ENCODE measurements around the gene PARD3. TPM values are rescaled to one million over a fixed set of nuclear protein-coding genes. Genes with fewer than 3 reads are reported as not detected.
"Not testable (repeated sequence)": the region's sequence is repeated elsewhere in the genome, so short reads cannot be mapped to it uniquely, and the experiment has no call there.

PARD3 gene
- total RNA-seq, 1 donor from 2014 or later = 72.5 TPM

DNA sequence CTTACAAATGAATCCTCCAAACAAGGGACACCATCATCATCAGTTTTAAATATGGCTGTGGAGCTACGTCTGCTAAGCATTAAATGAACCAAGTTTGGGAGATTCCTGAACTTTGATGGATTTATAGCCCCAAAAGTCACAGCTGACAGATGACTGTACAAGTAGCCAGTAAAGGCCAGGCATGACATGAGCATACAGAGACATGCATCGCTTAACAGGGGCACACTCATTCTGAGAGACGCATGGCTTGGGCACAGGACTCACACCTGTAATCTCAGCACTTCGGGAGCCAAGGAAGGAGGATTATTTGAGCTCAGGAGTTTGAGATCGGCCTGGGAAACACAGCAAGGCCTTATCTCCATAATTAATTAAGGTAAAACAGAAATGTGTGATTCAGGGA, 166.2 kb downstream of the PARD3 start:
- no peak for DNase-seq

GRCh38 chr10:34647875-34648865, 166.9 kb downstream of the PARD3 start:
- peak; percentile 61 for DNase-seq

- no peak for DNase-seq
Observed at GRCh38 chr10:34647160-34647559, 167.9 kb downstream of the PARD3 start.

- no peak for DNase-seq
Observed at GRCh38 chr10:34646331-34646730, 168.8 kb downstream of the PARD3 start.

DNA sequence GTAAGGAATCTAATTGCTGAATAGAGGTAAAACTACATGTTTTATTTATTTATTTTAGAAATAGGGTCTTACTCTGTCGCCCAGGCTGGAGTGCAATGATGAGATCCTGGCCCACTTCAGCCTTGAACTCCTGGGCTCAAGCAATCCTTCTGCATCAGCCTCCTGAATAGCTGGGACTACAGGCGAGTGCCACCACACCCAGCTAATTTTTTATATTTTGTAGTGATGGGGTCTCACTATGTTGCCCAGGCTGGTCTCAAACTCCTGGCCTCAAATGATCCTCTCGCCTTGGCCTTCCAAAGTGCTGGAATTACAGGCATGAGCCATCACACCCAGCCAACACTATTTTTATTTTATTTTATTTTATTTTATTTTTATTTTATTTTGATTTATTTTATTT, 170.3 kb downstream of the PARD3 start:
- DNase-seq = not testable (repeated sequence)

GRCh38 chr10:34644224-34644623, 170.9 kb downstream of the PARD3 start:
- DNase-seq = no peak

DNA sequence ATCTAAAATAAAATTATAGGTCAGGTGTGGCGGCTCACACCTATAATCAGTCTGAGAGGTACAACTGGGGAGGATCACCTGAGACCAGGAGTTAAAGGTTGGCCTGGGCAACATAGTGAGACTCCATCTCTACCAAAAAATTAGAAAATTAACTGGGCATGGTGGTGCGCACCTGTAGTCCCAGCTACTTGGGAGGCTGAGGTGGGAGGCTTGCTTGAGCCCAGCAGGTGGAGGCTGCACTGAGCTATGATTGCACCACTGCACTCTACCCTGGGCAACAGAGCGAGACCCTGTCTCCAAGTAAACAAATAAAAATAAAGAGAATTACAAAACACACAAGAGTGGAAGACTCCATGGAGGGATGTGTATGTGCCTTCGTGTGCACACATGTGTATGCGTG, 171.5 kb downstream of the PARD3 start:
- DNase-seq = no peak

GRCh38 chr10:34641913-34642558, 173.1 kb downstream of the PARD3 start:
- no peak for DNase-seq

- DNase-seq = no peak
Observed at GRCh38 chr10:34641147-34641912, 173.8 kb downstream of the PARD3 start.

DNA sequence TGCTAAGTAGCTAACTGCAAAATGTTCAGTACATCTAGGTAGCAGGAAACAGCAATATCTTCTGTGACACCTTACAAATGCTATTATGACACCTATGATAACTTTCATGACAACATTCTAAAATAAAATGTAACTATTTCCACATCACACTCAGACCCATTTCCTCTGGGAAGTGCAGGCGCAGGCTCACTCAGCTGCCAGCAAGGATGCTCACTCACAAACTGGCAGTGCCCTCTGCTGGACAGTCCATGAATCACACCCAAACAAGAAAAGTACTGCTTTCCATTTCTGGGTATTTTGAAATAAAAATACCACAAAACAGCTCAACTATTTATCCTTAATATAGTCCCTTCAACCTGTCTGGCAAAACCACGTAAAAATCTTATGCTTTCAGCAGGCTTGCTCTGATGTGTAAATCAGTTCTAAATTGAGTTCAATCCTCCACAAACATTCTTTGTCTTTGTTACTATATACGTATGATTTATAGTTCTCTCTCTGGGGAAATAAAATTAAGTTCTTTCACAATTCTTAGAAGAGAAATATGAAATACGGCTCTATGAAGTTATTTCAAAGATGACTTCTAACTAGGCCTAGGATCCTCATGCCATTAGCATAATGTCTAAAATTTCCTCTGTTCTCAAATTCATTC, 176.6 kb downstream of the PARD3 start:
- DNase-seq = peak; percentile 85

DNA sequence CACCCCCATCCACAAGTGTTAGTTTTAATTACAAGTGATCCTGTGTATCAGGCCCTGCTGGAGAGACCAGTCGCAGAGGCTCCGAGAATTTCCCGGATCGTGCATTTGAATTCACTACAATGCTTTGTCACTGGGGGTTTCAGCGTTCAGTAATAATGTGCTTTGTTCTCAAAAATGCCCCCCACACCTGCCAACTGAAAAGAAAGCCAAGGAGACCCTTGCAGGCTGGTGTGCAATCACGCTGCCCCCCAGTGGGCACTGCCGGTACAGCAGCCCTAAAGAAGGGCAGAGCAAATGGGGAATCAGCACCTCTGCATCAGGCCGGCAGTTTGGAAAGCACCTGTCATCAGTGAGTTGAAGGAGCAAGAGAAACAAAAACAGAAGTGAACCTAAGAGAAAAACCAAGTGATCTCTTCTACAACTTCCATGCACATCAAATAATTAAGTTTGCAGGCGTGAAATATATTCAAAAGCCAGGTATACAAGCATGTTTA, 177.6 kb downstream of the PARD3 start:
- no peak for DNase-seq

DNA sequence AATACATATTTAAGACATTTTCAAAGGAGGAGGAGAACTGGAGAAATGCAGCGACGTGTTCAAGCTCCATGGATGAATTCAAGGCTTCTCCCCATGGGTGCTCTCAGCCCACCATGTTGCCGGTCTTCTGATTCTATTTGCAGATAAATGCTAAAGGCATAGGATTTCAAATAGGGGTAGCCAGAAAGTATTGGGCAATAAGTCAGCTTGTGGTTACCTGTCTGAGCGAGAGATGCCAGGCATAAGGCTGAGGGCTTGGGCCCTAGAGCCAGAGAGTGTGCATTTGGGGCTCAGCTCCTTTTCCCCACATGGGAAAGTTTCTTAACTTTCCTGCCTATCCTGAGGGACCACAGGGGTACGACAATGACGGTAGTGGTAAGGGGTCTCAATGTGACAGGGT, 180.0 kb downstream of the PARD3 start:
- DNase-seq = no peak

DNA sequence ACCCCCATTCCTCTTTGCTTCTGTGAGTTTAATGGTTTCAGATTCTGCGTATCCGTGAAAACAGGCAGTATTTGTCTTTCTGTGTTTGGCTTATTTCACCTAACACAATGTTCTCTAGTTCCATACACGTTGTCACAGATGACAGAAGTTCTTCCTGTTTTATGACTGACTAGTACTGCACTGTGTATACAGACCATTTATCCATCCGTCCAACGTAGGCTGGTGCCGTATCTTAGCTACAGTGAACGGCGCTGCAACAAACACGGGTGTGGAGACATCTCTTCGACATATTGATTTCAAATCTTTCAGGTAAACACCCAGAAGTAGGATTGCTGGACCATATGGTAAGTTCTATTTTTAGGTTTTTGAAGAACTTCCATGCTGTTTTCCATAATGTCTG, 181.7 kb downstream of the PARD3 start:
- no peak for DNase-seq

- DNase-seq = no peak
Observed at GRCh38 chr10:34629084-34629483, 186.0 kb downstream of the PARD3 start.

- DNase-seq = peak; percentile 10
Observed at GRCh38 chr10:34628174-34628796, 186.8 kb downstream of the PARD3 start.

DNA sequence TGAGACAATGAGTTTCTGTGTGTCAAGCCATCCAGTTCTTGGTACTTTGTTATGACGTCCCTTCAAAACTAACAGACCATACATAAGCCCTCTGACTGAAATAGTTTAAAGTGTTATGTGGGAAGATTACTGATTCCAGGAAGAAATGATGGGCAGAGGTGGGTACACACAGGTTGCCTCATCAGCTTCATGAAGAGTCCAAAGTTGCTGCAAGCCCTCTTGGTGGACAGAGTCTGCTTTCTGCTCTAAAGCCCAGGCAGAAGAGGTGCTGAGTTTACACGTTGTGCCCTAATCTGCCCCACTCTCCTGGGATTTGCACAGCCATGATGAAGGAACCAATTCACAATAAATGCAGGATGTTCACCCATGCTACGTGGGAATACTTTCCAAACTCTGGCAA, 187.4 kb downstream of the PARD3 start:
- DNase-seq = no peak

GRCh38 chr10:34627331-34627730, 187.8 kb downstream of the PARD3 start:
- DNase-seq = no peak

- peak; percentile 94 for DNase-seq
Observed at GRCh38 chr10:34626158-34626880, 188.8 kb downstream of the PARD3 start.

DNA sequence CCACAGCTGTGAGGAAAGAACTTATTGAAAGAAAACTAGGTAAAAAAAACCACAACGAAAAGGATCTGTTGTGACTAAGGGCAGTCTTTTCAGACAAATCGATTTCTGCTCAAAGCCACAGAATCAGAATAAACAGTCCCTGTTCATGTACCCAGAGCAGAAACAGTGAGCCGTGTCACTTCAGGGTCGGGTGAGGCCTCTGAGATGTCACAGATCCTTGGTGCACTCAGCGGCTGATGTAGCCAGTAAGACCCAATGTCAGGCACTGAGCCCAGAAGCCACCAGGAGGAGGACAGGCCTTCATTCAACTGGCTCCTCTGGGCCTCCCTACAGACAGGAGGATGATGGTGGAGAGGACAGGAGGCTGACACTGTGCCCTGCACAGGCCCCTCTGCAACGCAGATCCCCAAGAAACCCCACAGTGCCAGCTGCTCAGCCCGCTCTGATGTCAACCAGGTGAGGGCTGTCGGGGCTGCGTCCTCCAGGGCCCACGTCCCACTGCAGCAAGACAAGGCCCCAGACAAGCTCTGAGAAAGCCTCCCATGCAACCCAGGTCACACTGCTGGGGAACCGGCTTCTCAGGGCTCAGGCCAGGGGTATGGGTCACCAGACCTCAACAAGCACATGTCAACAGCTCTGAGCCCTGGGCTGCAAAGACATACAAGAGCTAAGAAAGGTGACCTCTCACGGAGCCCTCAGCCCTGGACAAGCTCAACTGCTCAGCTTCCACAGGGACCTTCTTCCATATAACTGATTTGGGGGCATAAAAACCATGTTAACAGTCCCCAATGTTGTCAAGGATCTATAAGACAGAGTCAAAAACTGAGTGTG, 190.6 kb downstream of the PARD3 start:
- no peak for DNase-seq

GRCh38 chr10:34622945-34623344, 192.2 kb downstream of the PARD3 start:
- no peak for DNase-seq

All from skin of body (tissue), 2 donors.